ENCODE data around the gene SHF. TPM values are rescaled to one million over a fixed set of nuclear protein-coding genes. Genes with fewer than 3 reads are reported as not detected.

Gene SHF
- total RNA-seq, 2 donors from 2014 or later = 15.1 to 18.7 TPM

DNA sequence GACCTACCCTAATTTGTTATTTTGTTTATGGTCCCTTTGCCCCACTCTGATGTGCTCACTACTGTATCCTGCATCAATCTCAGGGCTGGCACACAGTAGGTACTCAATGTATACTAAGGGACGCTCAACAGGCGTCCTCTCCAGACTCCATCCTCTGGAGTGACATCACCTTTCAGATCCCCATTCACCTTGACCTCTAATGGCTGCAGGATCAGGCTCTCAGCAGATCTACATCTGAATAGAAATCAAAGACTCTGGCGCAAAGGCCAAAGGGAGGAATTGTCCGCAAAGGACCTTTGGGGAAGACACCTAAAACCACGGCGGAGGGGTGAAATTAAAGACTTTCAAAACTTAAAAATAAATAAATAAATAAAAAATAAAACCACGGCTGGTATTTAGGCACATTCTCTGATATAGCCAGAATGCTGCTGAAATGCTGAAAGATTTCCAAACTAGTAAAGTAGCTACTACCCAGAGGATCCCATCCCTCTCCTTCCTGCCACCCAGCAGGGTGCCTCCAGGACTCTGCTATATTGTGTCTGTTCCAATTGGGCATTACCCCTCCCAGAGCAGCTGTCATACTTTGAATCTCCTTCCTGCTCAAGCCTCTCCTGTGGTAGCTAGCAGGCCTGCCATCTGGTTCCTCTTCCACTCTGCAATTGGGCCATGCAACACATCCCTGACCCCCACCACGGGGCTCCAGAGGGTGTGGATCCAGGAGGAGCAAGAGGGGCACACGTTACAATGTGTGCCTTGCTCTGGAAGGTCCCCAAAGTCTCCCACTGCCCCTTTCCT, 6.1 kb downstream of the SHF start:
- Histone ChIP-seq H3K9me3 (no peaks in the 10 kb centered on the region), H3K4me3 (no peak overlapping the region), H3K4me1 (ENCODE audit: control insufficient read depth in 1 of 2, low read depth in 2 of 2) (peaks cover 0 to 18% of the 10 kb centered on the region in 2 donors), H3K27me3 (replicated peaks; ENCODE audit: insufficient read depth) (no peaks in the 10 kb centered on the region), H3K36me3 (no peaks in the 10 kb centered on the region), H3K27ac (no peak overlapping the region)
- TF ChIP-seq, protein P1, sequence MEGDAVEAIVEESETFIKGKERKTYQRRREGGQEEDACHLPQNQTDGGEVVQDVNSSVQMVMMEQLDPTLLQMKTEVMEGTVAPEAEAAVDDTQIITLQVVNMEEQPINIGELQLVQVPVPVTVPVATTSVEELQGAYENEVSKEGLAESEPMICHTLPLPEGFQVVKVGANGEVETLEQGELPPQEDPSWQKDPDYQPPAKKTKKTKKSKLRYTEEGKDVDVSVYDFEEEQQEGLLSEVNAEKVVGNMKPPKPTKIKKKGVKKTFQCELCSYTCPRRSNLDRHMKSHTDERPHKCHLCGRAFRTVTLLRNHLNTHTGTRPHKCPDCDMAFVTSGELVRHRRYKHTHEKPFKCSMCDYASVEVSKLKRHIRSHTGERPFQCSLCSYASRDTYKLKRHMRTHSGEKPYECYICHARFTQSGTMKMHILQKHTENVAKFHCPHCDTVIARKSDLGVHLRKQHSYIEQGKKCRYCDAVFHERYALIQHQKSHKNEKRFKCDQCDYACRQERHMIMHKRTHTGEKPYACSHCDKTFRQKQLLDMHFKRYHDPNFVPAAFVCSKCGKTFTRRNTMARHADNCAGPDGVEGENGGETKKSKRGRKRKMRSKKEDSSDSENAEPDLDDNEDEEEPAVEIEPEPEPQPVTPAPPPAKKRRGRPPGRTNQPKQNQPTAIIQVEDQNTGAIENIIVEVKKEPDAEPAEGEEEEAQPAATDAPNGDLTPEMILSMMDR (IDR thresholded peaks at IDR 0.05) = no peak
- DNase-seq (ENCODE audit: low spot score) = no peak
- ATAC-seq (ENCODE audit: insufficient number of reproducible peaks, low FRiP score, low read depth) = no peak

DNA sequence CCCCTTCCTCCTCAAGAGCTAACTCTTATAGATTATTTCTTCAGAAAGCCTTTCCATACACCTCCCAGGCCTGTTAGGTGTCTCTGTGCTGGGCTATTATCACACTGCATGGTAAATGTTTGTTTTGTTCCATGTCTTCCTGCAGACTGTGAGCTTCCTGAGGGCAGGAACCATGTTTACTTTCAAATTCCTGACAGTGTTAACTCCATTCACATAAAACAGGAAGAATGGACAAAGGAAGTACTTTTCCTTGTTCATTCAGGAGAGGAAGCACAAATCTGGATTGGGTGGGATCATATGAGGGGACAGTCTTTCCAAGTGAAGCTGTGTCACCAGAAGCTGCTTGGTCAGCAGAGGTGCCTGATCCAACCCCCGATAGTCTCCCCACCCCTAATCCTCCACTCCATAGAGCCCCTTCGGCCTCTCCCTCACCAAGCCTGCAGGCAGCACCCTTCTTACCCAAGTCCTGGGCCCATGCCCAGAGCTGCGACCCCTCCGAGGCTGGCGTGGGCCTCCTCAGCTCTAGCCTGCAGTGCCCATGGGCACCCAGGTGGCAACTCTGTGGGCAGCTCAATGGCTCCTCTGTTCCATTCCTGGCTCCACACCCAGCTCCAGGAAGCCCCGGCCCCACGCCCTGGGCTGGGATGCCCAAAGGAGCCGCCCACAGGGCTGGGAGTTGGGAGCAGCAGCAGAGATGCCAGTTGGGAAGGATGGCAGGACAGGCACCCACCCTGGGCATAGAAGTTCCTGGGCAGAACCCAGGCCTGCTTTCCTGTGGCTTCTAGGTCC, 6.9 kb downstream of the SHF start:
- H3K36me3 ChIP-seq = no peaks in the 10 kb centered on the region
- H3K27ac ChIP-seq = no peak overlapping the region
- H3K9me3 ChIP-seq = no peaks in the 10 kb centered on the region
- no peaks in the 10 kb centered on the region for H3K27me3 ChIP-seq (replicated peaks; ENCODE audit: insufficient read depth)
- H3K4me1 ChIP-seq (ENCODE audit: control insufficient read depth in 1 of 2, low read depth in 2 of 2) = peaks cover 0 to 10% of the 10 kb centered on the region in 2 donors
- TF ChIP-seq, protein P1 (IDR thresholded peaks at IDR 0.05) = no peak
- no peak overlapping the region for H3K4me3 ChIP-seq
- ATAC-seq (ENCODE audit: insufficient number of reproducible peaks, low FRiP score, low read depth) = no peak
- no peak for DNase-seq (ENCODE audit: low spot score)

DNA sequence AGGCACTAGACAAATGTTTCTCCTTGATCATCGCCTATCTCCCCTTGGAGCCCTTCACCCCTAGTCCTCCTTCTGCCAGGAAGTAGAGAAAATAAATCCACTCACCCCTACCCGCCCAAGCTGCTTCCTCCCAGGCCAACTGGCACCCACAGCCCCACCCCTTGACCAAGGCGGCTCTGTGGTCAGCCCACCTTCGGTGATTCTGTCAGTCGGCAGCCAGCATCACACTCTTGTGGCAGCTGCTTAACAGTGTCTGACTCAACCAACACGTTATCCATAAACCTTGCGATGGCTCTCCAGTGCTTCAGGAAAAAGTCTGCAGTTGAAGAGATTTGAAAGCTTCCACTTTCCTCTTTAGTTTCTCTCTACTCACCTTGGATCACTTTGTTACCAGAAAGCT, 7.6 kb downstream of the SHF start:
- H3K9me3 ChIP-seq = no peaks in the 10 kb centered on the region
- ATAC-seq (ENCODE audit: insufficient number of reproducible peaks, low FRiP score, low read depth) (no peak), DNase-seq (ENCODE audit: low spot score) (no peak)
- no peak overlapping the region for H3K27ac ChIP-seq
- H3K36me3 ChIP-seq = no peaks in the 10 kb centered on the region
- H3K27me3 ChIP-seq (replicated peaks; ENCODE audit: insufficient read depth) = no peaks in the 10 kb centered on the region
- H3K4me3 ChIP-seq = no peak overlapping the region
- H3K4me1 ChIP-seq (ENCODE audit: control insufficient read depth in 1 of 2, low read depth in 2 of 2) = peaks cover 0 to 3% of the 10 kb centered on the region in 2 donors
- TF ChIP-seq, protein P1 (IDR thresholded peaks at IDR 0.05) = no peak

DNA sequence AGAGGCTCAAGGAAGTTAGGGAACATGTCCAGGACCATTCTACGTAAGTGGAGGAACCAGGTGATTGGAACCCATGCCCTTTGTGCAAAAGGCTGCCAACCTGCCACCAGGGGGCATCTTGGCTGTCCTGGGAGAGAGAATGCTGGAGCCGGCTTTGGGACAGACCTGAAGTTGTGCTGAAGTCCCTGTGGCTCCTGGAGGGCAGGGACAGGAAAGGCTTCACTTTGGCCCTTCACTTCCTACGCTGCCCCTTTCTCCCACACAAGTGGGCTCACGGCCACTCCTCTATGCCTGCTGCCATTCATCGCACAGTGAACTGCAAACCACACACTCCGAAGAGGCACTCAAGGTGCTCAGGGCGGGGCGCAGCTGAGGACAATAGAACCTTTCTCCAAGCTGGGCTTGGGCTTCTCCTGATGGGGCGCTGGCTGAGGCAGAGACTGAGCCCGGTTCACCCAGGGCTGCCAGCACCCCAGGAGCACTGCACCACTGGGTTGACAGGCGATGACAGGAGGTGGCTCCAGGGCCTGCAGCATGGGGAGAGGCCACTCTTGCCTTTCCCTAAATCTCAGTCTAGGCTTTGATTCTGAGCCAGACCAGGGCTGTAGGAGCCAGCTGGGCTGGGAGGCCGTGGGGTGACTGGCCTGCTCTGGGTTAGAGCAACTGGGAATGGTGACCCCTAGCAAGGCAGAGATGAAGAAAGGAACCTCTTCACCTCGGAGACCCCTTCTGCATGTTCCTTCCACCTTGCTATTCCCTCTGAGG, 8.4 kb downstream of the SHF start:
- ATAC-seq (ENCODE audit: insufficient number of reproducible peaks, low FRiP score, low read depth) = no peak
- Histone ChIP-seq H3K9me3 (no peaks in the 10 kb centered on the region), H3K4me3 (no peak overlapping the region), H3K27ac (no peak overlapping the region), H3K4me1 (ENCODE audit: control insufficient read depth in 1 of 2, low read depth in 2 of 2) (no peaks in the 10 kb centered on the region), H3K36me3 (no peaks in the 10 kb centered on the region), H3K27me3 (replicated peaks; ENCODE audit: insufficient read depth) (no peaks in the 10 kb centered on the region)
- DNase-seq (ENCODE audit: low spot score) = no peak
- TF ChIP-seq, protein P1 (IDR thresholded peaks at IDR 0.05) = peak; percentile 41

DNA sequence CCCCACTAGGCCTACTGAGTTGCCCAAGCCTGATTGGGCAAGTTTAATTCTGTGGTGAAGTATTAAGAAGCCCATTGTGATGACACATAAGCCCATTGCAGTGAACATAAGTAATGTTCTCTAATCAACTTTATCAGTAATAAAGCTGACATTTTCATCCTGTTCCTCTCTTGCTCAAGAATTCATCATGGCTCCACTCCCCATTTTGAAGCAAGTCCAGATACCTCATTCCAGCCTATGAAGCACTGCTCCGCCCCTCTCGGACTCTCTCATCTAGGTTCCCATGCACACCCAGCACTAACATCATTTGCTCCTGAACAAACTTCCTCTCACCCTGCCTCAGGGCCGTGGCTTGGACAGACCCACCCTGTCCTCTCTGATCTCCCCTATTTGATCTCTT, 10.5 kb downstream of the SHF start:
- Histone ChIP-seq H3K36me3 (no peaks in the 10 kb centered on the region), H3K9me3 (no peaks in the 10 kb centered on the region), H3K27ac (no peak overlapping the region), H3K4me3 (no peak overlapping the region), H3K4me1 (ENCODE audit: control insufficient read depth in 1 of 2, low read depth in 2 of 2) (no peaks in the 10 kb centered on the region), H3K27me3 (replicated peaks; ENCODE audit: insufficient read depth) (no peaks in the 10 kb centered on the region)
- TF ChIP-seq, protein P1 (IDR thresholded peaks at IDR 0.05) = no peak
- ATAC-seq (ENCODE audit: insufficient number of reproducible peaks, low FRiP score, low read depth) = no peak
- DNase-seq (ENCODE audit: low spot score) = no peak

Data from thoracic aorta (tissue), 2 donors.